GM19372 (cell line): Measurements from ENCODE around the gene LRCH1.

Source experiments
- ATAC-seq: cut with Tn5 transposase; IDR thresholded peaks from one replicate; pipeline ENCODE4 v1.9.1; 2021; ENCODE audit warnings: mild to moderate bottlenecking, low read depth, moderate library complexity; ENCODE audit not compliant: unreplicated experiment

LRCH1 gene

DNA sequence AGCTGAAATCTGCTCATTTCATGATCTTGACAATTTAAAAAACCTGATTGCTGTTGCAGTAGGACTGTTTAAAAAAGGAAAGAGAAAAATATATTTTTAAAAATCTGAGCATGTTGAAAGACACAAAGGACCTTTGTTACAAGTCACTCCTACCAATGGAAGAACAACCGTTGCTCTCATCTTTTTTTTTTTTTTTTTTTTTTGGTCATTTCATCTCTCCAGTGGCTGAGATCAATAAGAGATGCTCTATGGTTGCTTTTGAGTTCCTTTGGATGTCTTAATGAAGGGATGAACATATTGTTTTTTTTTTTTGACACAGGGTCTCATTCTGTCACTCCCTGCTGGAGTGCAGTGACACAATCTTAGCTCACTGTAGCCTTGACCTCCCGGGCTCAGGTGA is 29.2 kb downstream of the LRCH1 start:
- no peak for ATAC-seq

DNA sequence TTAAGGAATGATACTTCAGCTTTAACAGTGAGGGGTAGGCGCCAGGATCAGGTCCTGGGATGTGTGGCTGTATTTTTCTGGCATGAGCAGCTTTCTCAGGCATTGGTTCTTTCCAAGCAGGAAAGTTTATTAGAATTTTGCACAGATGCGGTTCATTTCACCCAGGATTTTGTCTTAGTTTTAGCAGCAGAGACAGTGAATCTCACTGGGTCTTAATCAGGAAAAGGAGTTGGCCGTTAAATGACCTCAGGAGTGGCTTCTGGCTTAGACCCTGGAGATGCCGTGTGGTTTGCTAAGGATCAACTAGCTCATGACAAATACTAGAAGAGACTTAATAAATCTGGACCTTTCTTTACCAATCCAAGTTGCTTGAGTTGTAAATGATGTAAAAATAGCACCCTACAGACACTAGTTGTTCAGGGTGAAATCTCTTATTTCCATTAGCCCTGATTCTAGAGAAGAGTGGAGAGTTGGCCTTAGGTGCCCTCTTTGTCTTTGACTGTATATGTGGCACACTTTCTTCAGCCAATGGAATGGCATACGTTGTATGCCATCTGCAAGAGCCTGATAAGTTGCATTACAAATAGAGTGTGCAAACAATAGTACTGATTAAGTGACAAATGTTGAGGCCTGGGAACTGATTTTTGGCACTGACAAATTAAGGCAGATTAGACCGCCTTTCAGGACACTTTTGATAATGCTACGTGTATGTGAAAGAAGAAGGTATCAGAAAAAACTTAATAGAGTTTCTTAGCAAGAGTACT is 34.0 kb downstream of the LRCH1 start:
- ATAC-seq: no peak

DNA sequence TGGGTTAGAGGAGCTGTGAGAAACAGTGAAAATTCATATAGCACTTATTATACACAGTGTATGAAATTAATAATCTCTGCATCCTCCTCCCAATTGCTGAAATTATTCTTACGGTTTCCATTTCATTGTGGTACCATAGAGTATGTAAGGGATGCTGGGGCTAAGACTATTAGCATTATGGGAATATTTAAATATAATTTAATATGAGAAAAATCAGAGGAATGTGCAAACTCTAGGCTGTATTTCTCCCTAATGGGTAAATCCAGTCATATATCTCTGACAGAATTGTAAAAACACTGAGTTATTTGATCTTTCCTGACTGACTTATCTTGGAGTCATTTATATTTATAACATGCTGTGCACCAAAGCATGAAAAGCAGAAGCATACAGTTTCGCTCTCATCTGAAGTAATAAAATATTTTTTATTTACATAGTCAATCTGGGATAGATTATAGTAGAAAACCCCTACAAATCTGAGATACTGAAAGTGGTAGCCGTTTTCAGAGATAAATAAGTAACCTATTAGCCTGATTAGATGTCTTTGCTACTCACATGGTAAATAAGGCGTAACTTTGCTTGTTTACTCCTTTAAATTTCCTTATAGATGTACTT is 34.9 kb downstream of the LRCH1 start:
- no peak for ATAC-seq

DNA sequence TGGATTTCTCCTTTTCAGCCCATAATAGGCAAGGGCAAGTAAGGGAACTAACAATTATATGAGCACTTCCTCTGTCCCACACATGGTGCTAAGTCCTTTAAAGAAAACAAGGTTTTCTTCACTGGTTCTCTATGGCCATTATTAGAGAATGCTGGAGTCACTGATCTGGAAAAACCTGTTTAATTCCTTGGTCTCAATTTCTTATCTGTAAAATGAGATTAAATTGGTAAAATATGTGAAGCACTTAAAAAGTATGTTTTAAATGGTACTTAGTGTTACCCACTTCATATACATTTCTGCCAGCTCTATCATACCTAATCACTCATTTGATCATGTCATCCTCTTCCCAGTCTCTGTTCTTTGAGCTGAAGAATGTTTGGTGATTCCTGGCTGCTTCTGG is 39.4 kb downstream of the LRCH1 start:
- ATAC-seq: no peak

DNA sequence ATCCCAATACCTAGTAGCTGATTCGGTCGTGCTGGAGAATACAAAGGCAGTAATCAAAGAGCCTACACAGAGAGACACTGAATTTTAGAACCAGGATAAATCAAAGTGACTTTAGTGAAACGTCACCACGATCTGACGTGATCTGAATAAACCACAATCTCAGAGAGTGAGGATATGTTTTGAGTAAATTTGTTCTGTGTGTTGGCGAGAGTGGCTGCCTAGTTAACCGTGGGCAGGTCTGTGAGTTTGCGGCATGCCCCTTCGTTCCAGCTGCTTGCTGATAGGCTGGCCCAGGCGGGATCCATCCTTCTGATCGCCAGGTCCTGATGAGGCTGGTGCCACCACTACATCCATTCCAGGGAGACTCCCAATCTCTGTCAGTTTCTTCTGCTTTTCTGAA is 40.4 kb downstream of the LRCH1 start:
- ATAC-seq: no peak

DNA sequence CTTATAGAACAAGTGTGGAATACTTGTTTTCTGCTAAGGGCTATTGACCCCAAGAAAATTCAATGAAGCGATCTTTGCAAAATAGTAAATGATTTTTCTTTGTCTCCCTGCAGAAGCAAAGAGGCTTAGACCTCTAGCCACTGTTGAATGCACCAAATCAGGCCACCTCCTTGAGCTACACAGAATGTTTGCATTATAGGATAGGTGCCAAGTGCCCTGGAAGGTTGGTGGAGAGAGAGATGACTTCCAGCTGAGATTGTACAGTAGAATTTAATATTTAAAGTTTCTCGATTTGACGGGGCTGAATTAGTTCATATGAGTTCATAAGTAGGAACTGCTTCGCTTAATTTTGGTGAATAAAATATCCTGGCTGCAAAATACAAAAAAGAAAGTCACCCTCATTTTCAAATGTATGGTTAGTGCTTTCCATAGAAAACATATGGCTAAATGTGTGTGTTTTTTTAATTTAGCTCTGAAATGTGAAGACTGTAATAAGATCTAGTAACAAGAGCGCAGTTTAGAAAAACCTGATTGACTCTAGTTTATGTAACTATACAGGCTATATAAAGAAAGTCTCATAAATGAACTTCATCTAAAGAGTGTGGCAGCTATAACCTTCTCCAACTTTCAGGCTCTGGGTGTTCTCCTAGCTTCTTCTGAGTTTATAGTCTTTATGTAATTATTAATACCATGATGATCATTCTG is 41.6 kb downstream of the LRCH1 start:
- no peak for ATAC-seq

DNA sequence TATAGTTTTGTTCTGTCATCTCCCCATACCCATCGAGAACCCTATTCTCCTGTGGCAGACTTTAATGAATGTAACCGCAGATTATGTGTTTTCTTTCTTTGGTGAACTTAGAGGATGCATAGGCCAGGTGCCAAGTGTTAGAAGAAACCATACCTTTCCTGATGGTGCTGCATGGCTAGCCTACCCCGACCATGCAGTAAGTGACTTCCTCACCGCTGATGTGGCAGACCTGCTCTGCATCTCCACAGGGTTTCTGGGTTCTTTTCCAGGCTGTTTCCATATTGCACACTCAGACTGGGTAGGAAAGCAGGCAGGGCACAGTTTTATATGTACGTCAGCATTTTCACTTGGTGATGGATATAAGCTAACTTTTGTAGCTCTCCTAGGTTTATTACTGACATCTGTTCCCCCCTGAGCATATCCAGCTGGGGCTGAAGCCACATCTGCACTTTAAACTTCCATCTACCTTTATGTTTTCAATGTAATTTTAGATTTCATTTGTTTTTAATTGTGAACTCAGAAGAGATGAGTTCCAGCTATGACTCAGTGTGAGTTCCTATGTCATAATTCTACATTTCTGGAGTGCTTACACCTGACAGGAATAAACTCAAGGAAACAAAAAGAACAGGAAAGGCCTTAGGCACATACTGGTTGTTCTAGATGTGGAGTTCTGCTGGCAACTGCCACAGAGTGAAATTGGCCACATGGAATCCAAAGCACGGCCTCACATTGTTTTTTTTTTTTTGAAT is 42.3 kb downstream of the LRCH1 start:
- peak; percentile 47 for ATAC-seq

DNA sequence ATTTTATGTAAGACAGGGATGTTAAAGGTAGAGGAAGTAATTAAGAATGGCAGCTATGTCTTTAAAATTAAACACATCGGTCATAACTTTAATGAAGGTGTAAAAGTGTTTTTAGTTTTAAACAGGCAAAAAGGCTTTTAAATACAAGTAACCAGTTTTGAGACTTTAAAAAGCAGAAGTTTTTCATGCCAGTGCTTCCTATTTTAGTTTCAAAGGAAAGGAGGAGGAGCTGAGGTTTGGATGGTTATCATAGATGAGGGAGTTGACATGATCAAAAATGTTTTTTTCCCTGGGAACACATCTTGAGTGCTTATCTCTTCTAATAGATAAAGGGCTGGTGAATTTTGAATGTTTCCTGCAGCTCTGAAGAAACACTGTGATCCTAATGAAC is 42.9 kb downstream of the LRCH1 start:
- no peak for ATAC-seq

DNA sequence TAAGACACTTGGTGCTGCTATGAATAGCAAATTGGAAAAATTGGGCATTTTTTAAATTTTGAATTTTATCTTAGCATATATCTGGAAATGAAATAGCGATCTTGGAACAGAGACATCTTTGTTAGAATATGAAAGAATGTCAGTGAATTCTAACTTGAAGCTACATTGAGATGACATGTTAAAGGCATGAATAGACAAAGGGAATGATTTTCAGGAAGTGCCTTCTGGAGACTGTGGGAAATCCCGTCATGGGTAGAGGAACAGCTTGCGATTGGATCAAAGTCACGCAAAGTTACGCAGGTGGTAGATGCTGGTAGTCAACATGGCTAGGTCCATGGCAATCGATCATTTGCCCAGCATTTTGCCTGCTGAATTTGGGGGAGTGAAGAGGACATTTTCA is 43.5 kb downstream of the LRCH1 start:
- no peak for ATAC-seq

DNA sequence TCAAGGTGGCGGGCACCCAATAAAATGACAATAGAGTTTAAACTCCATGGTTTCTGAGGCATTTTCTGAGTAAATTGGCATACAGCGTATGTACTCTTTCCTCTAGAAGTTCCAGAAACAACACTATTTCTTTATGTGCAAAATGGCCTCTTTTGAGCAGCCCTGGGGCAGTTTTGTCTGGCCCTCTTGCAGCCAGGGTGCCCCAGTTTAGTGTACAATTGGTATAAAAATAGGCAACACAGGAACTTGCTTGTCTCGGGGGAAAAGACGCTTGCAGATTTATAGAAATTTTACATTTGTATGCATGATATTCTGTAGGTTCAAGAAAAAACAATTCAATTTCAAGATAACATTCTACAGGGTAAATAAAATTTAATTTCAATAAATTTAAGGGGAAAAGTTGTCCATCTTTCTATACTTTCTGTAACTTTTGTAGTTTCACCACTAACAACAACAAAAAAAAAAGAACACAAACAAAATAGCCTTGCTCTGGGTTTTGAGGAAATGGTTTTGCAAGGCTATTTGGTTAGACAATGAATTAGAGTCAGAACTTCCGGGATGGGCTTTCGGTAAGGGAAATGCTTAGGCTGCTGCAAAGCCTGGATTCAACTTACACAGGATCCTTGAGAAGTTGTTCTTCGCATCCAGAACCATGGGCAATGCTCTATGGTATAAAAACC is 45.3 kb downstream of the LRCH1 start:
- ATAC-seq: peak; percentile 40

DNA sequence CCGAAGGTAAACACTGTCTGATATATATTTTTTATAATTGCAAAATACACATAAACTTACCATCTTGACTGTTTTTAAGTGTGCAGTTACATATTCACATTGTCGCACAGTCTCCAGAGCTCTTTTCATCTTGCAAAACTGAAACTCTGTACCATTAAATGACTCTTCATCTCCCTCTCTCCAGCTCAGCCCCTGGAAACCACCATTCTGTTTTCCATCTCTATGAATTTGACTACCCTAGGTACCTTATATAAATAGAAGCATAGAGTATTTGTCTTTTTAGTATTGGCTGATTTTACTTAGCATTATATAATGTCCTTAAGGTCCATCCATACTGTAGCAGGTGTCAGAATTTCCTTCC is 45.8 kb downstream of the LRCH1 start:
- ATAC-seq: peak; percentile 38

DNA sequence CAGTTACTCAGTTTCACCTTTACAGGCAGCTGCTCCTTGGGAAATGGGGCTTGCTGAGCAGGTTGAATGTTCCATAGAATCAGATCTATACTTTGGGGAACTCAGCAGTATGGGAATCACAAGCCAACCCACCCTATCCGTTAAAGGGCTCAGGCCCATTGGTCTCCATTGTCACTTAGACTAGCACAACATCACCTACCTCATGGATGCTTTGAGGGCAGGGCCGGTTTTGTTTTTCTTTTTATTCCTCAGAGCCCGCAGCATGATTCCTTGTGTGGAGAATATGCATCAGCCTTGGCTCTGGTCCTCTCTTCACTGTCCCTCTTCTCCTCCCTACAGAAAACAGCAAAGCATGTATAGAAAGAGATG is 48.0 kb downstream of the LRCH1 start:
- no peak for ATAC-seq

DNA sequence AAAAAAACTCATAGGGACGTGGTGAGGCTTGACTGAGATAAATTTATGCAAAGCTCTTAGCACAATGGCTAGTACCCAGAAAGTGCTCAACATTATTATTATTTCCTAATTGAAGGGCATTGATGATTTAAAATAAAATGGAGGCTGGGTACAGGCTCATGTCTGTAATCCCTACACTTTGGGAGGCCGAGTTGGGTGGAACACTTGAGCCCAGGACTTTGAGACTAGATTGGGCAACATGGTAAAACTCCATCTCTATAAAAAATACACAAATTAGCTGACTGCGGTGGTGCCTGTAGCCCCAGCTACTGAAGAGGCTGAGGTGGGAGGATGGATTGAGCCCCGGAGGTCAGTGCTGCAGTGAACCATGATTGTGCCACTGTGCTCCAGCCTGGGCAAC is 49.6 kb downstream of the LRCH1 start:
- no peak for ATAC-seq

DNA sequence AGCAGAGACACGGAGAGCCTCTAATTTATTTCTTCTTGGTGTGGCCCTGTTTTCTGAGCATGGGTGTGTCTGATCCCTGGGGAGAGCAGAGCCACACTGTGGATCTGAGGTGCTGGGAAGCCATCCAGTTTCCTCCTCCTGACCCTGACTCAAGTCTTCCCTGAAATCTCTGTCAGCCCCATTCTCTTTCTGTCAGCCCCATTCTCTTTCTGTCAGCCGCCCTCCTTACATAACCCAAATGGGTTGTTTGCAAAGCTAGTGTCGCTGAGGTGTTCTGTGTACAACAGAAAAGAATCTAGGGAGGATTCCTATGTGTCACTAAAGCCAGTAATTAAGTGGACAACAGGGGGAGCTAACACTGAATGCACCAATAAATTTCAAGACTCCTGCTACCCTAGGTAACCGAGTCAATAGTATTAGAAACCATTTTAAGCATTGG is 50.2 kb downstream of the LRCH1 start:
- no peak for ATAC-seq

DNA sequence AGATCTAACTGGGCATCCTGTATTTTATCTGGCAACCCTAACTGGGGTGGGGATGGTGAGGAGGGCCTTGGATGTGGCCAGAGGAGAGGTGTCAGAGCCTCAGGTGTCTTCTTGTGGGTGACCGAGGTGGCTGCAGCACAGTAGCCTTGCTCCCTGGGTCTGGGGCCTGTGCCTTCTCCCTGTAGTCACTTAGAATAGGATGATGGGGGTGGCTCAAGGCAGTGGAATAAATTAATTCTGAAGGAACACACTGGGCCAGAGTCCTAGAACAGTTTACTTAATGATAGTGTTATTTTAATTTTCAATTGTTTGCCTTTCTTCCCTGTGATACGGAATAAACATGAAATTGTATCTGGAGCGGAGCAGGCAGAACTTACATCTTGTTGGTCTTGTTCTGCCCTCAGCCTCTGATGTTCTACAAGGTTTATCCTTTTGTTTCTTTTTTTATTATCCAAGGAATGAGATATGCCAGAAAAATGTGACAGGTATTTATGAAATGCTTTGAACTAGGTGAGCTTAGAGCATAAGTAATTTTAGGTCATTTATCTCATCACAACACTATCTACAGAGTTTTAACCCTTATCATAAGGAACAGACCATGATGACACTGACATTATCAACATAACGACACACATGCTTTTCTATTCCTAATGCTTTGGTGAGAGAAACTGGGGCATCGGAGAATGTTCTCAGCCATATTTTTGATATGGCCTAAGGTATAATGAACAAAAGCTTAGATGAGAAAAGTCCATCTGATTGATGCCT is 51.4 kb downstream of the LRCH1 start:
- no peak for ATAC-seq

DNA sequence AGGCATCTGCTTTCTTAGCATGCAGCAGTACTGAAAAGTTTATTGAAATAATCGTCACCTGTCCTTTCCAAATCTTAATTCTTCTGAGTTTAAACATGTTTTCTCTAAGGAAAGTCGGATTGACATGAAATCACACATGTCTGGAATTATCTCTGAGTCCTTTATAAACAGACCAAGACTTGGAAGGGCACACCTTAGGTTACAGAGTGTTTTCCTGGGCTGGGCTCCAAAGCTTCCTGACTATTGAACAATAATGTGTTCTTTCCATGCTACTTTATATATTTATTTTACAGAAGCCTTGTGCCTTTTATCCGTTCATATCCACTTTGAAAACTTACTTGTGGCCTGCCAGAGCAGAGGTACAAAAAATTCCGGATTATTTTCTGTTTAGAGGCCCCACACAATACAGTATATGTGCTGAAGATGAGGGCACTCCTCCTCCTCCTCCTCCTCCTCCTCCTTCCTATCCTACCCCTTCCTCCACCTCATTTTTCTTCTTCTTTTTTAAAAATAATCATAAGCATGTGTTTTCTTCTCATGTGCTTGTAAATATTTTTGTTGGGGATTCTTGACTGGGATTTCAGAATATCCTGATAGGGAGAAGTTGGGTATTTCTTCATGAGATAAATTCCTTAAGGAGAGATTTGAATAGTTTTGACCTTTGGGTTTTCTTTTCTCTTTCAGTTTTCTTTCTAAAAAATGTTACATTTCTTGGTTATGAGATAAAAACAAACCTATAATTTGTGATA is 52.3 kb downstream of the LRCH1 start:
- no peak for ATAC-seq

DNA sequence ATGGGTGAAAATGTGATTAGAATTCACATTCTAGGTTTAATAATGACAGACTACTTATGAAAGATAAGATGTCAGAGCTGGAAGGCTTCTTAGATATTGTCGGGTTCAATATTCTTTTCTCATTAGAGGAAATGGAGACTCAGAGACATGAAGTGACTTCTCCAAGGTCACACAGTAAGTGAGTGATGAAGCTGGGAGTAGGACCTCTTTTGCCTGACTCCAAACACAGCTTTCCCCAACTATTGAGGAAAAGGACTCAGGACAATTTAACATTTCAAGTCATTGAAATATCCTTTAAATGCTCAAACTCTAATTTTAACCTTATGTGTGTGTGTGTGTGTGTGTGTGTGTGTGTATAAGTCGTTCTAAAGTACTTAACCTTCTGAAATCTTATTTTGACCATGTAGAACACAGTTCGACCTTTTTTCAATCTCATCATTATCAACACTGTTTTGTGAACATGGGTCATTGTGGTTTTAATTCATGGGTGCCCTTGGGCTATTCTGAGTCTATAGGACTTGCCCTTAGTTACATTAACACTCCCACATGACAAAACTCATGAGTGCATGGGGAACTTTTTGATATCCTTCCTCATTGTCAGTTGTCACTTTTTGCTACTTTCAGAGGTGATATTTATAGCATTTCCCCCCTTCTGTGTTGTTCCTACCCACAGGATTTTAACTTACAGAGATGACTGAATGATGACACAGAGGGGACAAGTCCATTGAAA is 53.0 kb downstream of the LRCH1 start:
- no peak for ATAC-seq

DNA sequence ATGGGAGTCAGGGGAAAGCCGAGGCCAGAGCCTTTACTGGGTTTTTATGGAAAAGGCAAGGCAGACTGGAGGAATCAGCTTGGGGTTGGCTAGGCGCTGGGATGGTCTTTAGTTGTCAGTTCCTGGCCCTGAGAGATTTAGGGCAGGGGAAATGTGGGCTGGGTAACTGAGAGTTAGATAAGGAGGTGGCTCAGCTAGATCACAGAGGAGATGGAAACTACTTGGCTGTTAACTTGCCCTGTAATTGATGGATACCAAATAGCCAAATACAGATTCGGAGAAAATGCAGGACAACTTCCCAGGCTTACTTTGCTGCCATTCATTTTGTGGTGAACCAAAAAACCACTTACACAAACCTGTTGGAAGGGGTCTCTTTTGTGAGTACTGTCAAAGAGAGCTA is 54.0 kb downstream of the LRCH1 start:
- ATAC-seq: no peak
